Measurements from ENCODE around the gene SSR4. TPM values are rescaled to one million over a fixed set of nuclear protein-coding genes. Genes with fewer than 3 reads are reported as not detected.
A peak's percentile ranks its signal among the peaks of the same experiment; 100 is the strongest.

SSR4 gene
- total RNA-seq, 4 donors from 2014 or later = 177 to 359 (median 279) TPM

GRCh38 chrX:153791104-153791852 lies 3.2 kb upstream of the SSR4 start:
- no peak for TF ChIP-seq POLR2A (IDR thresholded peaks at IDR 0.05)
- TF ChIP-seq CTCF (IDR thresholded peaks at IDR 0.05) = no peak
- Histone ChIP-seq H3K4me3 (replicated peaks in 1 of 3) (no peak overlapping the region), H3K27me3 (no peaks in the 10 kb centered on the region), H3K9me3 (no peaks in the 10 kb centered on the region), H3K4me1 (peaks cover 0 to 17% of the 10 kb centered on the region in 2 donors), H3K36me3 (peaks cover 0 to 9% of the 10 kb centered on the region in 2 donors), H3K27ac (no peak overlapping the region)
- intact Hi-C loops (cut with DNase I) = no loop called here
- DNase-seq = no peak
- 89 to 91% methylated on average over 12 to 13 of the region's 17 CpGs for WGBS, 2 donors

- 100% methylated on average over 2 to 4 of the region's 6 CpGs for WGBS, 2 donors
- Histone ChIP-seq H3K36me3 (peaks cover 0 to 2% of the 10 kb centered on the region in 2 donors), H3K27me3 (no peaks in the 10 kb centered on the region), H3K9me3 (no peaks in the 10 kb centered on the region), H3K4me1 (peaks cover 0 to 17% of the 10 kb centered on the region in 2 donors), H3K4me3 (replicated peaks in 1 of 3) (no peak overlapping the region), H3K27ac (no peak overlapping the region)
- no peak for DNase-seq
- intact Hi-C loops (cut with DNase I) = no loop called here
- TF ChIP-seq CTCF (IDR thresholded peaks at IDR 0.05) (no peak), POLR2A (IDR thresholded peaks at IDR 0.05) (no peak)
These were observed 2.1 kb upstream of the SSR4 start for GRCh38 chrX:153792368-153792767.

GRCh38 chrX:153793291-153793690 lies 1.2 kb upstream of the SSR4 start:
- DNase-seq = no peak
- peaks cover 0 to 4% of the 10 kb centered on the region in 2 donors for H3K36me3 ChIP-seq
- no peaks in the 10 kb centered on the region for H3K9me3 ChIP-seq
- no peak for TF ChIP-seq POLR2A (IDR thresholded peaks at IDR 0.05)
- TF ChIP-seq CTCF (IDR thresholded peaks at IDR 0.05) = no peak
- 13 to 23% methylated on average over 6 to 7 of the region's 7 CpGs for WGBS, 2 donors
- intact Hi-C loops (cut with DNase I) = no loop called here
- no peaks in the 10 kb centered on the region for H3K27me3 ChIP-seq
- H3K4me1 ChIP-seq = peaks cover 0 to 17% of the 10 kb centered on the region in 2 donors
- peak overlapping the region in 1 of 3 donors; percentile 85 for H3K27ac ChIP-seq
- peak overlapping the region; percentile 36 to 57 (median 53) for H3K4me3 ChIP-seq (replicated peaks in 1 of 3)

GRCh38 chrX:153794897-153795816 lies 689 bp downstream of the SSR4 start:
- Histone ChIP-seq H3K36me3 (peaks cover 3 to 4% of the 10 kb centered on the region in 2 donors), H3K4me1 (peaks cover 0 to 17% of the 10 kb centered on the region in 2 donors), H3K27me3 (no peaks in the 10 kb centered on the region), H3K27ac (peak overlapping the region in 2 of 3 donors; percentile 56 to 92), H3K9me3 (no peaks in the 10 kb centered on the region), H3K4me3 (replicated peaks in 1 of 3) (peak overlapping the region; percentile 35 to 57 (median 39))
- WGBS, 2 donors = 28 to 40% methylated on average over 2 to 7 of the region's 47 CpGs
- TF ChIP-seq CTCF (IDR thresholded peaks at IDR 0.05) (no peak), POLR2A (IDR thresholded peaks at IDR 0.05) (no peak)
- intact Hi-C loops (cut with DNase I) = no loop called here
- DNase-seq = no peak

All from thyroid gland (tissue), 4 donors.